Common myeloid progenitor, CD34-positive (primary cell): Measurements from ENCODE around the gene TRPM3.

ENCODE experiments used
- CTCF ChIA-PET: fragments of 350-600 bp; sonication (Branson Sonifier 250); formaldehyde crosslinking; loops from one replicate; lab custom pipeline; 2021; ENCODE audit warnings: antibody characterized with exemption; lab: Charles Lee
- POLR2A ChIA-PET: fragments of 350-600 bp; sonication (Branson Sonifier 250); formaldehyde crosslinking; loops from one replicate; lab custom pipeline; 2021; ENCODE audit warnings: antibody characterized with exemption; lab: Charles Lee
- DNase-seq, 3 donors: peaks; one replicate each; pipeline versions ENCODE4 v3.0.0 to v3.0.0-alpha.2; 2013
- H3K27ac ChIP-seq, 2 experiments: 1 replicate in 1 of 2; 2 replicates in 1 of 2; pipeline ENCODE4 v1.7.0; 2013; ENCODE audit warnings: inconsistent platforms in 2 of 2, low read length in 2 of 2, mild to moderate bottlenecking in 2 of 2, low read depth in 1 of 2, moderate library complexity in 1 of 2; ENCODE audit not compliant: severe bottlenecking in 2 of 2, insufficient read depth in 1 of 2, poor library complexity in 1 of 2
- H3K27me3 ChIP-seq, 5 experiments: replicated peaks in 2 of 5; 1 replicate in 3 of 5; 2 replicates in 2 of 5; pipeline versions ENCODE4 v1.6.1 to v1.7.0; 2013; ENCODE audit warnings: low read length in 4 of 5, mild to moderate bottlenecking in 2 of 5, moderate library complexity in 2 of 5, inconsistent platforms in 1 of 5; ENCODE audit not compliant: insufficient read depth in 5 of 5, control insufficient read depth in 4 of 5
- H3K36me3 ChIP-seq, 4 experiments: 1 replicate in 2 of 4; 2 replicates in 2 of 4; pipeline versions ENCODE4 v1.6.1 to v1.7.0; 2013; ENCODE audit warnings: low read length in 3 of 4, control low read depth in 1 of 4, mild to moderate bottlenecking in 1 of 4; ENCODE audit not compliant: control insufficient read depth in 4 of 4, insufficient read depth in 4 of 4
- H3K4me1 ChIP-seq, 4 experiments: 1 replicate in 3 of 4; 2 replicates in 1 of 4; pipeline versions ENCODE4 v1.6.1 to v1.7.1; 2013; ENCODE audit warnings: low read length in 3 of 4, mild to moderate bottlenecking in 3 of 4, control low read depth in 1 of 4, inconsistent platforms in 1 of 4, moderate library complexity in 1 of 4; ENCODE audit not compliant: control insufficient read depth in 4 of 4, insufficient read depth in 4 of 4; ENCODE audit errors: control extremely low read depth in 1 of 4
- H3K4me3 ChIP-seq, 7 experiments: 1 replicate in 4 of 7; 2 replicates in 3 of 7; pipeline versions ENCODE4 v1.5.1 to v1.7.0; 2013; ENCODE audit warnings: mild to moderate bottlenecking in 7 of 7, low read length in 6 of 7, moderate library complexity in 6 of 7, inconsistent platforms in 2 of 7, low read depth in 2 of 7, control low read depth in 1 of 7; ENCODE audit not compliant: insufficient read depth in 4 of 7, control insufficient read depth in 1 of 7; ENCODE audit errors: extremely low read depth in 1 of 7
- H3K9me3 ChIP-seq, 5 experiments: 1 replicate in 4 of 5; 2 replicates in 1 of 5; pipeline versions ENCODE4 v1.6.1 to v1.7.1; 2013; ENCODE audit warnings: low read length in 4 of 5, mild to moderate bottlenecking in 2 of 5, inconsistent platforms in 1 of 5, low read depth in 1 of 5, moderate library complexity in 1 of 5; ENCODE audit not compliant: control insufficient read depth in 4 of 5, insufficient read depth in 2 of 5; ENCODE audit errors: control extremely low read depth in 1 of 5
- WGBS: methylation state at CpG from one replicate; pipeline ENCODE4 v1.1.5; 2013; ENCODE audit not compliant: insufficient coverage; 5-methylcytosine and 5-hydroxymethylcytosine counted together

TRPM3 gene

DNA sequence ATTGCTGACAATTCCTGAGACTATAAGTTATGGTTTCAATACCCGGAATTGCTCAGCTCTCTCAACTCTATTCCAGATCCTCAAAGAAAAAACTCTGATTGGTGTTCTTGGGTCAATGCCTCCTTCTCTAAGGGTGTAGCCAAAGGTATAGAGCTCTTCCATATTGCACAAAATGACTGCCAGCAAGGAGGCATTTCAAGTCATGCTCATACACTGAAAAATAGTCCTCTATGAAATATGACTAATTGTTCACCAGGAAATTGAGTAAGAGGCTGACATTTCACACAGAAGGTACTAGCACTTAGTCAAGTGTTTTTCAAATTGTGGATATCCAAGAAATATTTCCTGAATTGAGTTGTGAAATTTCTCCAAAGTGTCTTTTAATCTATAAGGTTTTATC lies 595.9 kb downstream of the TRPM3 start:
- POLR2A ChIA-PET: no interaction called here
- H3K27me3 ChIP-seq: no peaks in the 10 kb centered on the region
- no peak overlapping the region for H3K4me3 ChIP-seq
- H3K4me1 ChIP-seq: no peaks in the 10 kb centered on the region
- peaks cover 0 to 5% (median 1%) of the 10 kb centered on the region in 5 experiments for H3K9me3 ChIP-seq
- H3K27ac ChIP-seq: no peak overlapping the region
- WGBS: no CpG with 5 or more reads among the region's 1 CpG
- H3K36me3 ChIP-seq: no peaks in the 10 kb centered on the region
- peak in 2 of 3 donors; percentile 7 to 8 for DNase-seq
- CTCF ChIA-PET: no interaction called here

DNA sequence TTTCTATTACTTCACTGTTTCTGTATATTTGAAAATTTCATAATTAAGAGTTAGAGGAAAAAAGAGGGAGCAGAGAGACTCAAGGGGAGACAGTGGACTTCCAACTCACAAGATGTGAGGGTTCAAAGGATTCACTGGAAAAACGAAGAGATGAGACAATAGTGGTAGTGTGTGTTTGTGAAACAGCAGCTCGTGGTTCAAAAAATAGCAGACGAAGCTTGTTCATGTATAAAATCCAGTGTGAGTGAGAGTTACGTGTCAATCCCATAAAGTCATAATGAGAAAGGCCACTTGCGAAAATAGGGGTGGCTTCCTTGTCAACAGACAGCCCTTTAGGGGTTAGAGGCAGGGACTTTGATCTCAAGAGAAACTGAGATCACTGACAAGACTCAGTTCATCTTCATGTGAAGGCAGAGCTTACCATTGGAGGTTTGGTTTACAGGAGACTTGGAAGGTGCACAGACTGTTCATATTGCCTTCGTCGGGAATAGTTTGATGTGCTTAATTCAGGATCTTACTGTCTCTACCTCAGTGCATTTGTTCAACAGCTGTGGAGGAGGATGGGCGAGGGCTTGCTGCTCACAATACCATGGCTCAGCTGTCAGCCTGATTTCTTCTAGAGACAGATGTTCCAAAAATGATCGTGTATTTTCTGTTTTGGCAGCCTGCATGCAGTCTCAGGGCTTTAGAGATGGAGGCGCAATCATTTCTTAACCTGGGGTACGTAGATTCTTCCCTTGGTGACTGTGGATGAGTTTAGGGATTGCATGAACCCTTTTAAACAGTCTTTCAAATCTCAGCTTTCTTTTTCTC lies 601.3 kb downstream of the TRPM3 start:
- H3K36me3 ChIP-seq: no peaks in the 10 kb centered on the region
- CTCF ChIA-PET: interaction anchor here (0.6 to 1.6 kb wide), 2 partner anchors 9 to 181 kb away, joined by 3 to 4 read pairs; no protein-coding TSS in a partner anchor
- H3K4me1 ChIP-seq: no peaks in the 10 kb centered on the region
- H3K27ac ChIP-seq: no peak overlapping the region
- no peaks in the 10 kb centered on the region for H3K27me3 ChIP-seq
- POLR2A ChIA-PET: no interaction called here
- H3K4me3 ChIP-seq: no peak overlapping the region
- peaks cover 0 to 5% (median 1%) of the 10 kb centered on the region in 5 experiments for H3K9me3 ChIP-seq
- no peak for DNase-seq
- 92% methylated on average over 10 of the region's 11 CpGs for WGBS

DNA sequence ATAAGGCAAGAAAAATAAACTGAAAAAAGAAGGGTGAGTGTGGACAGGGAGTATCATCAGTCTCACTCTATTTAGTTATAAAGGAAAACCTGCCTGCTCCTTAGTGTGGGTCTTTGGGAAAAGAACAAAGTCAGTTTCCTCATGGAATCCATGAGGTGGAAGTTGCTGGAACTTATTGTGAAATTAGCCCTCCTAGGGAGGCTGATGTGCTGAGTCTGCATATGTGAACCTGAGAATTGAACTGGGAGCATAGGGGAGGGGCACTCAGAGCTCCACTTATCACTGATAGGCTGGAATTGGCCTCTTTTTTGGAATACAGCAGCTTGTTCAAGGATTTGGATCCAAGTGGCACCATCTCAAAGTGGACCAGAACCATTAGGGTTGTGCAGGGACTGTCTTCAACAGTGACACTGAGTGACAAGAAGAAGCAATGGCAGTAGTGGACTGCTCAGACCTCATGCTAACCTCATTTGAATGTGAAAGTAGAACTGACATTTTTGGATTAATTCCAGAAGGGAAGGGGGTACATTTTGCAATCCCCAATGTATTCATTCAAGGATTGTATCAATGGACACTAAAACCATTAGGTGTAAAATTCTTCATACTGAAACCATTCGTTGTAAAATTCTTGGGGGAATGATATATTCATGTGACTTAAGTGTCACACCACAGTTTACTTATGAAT lies 603.4 kb downstream of the TRPM3 start:
- WGBS: no CpG with 5 or more reads among the region's 1 CpG
- Histone ChIP-seq H3K4me3 (no peak overlapping the region), H3K9me3 (no peaks in the 10 kb centered on the region), H3K27ac (no peak overlapping the region), H3K27me3 (no peaks in the 10 kb centered on the region), H3K4me1 (no peaks in the 10 kb centered on the region), H3K36me3 (no peaks in the 10 kb centered on the region)
- CTCF ChIA-PET: no interaction called here
- POLR2A ChIA-PET: no interaction called here
- DNase-seq: peak in 2 of 3 donors; percentile 14 to 15

DNA sequence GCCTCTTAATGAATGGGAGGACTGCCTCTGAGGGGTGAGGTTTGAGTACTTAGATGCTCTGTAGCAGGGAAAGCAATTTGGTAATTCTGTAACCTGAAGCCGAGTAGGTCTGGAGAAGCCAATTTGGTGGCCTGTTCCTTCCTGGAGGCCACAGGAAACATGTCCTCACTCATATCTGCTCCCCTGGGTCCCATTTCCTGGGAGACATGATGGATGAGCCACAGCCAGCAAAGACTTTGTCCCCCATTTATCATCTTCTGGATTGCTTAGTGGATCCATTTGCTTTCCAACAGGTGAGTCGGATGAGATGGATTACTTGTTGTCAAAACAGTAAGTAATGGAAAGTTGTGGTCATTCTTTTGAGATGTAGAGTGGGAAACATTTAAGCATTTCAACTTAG lies 607.1 kb downstream of the TRPM3 start:
- Histone ChIP-seq H3K4me3 (no peak overlapping the region), H3K27me3 (no peaks in the 10 kb centered on the region), H3K36me3 (no peaks in the 10 kb centered on the region), H3K4me1 (no peaks in the 10 kb centered on the region), H3K9me3 (no peaks in the 10 kb centered on the region), H3K27ac (no peak overlapping the region)
- DNase-seq: no peak
- ChIA-PET POLR2A (no interaction called here), CTCF (interaction anchor here (1.4 kb wide), 1 partner anchor 9 kb away, joined by 4 read pairs; no protein-coding TSS in a partner anchor)
- 88% methylated on average over 1 of the region's 2 CpGs for WGBS

DNA sequence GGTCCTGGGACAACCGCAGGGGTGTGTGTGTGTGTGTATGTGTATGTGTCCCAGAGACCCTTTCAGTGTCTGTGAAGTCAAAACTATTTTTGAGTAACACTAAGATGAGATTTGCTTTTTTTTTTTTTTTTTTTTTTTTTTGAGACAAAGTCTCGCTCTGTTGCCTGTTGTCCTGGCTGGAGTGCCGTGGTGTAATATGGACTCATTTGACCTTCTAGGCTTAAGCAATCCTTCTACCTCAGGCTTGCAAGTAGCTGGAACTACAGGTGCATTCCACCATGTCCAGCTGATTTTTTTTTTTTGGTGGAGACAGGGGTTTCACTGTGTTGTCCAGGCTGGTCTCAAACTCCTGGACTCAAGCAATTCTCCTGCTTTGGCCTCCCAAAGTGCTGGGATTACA lies 609.6 kb downstream of the TRPM3 start:
- Histone ChIP-seq H3K27ac (no peak overlapping the region), H3K4me3 (no peak overlapping the region), H3K36me3 (no peaks in the 10 kb centered on the region), H3K27me3 (no peaks in the 10 kb centered on the region), H3K9me3 (no peaks in the 10 kb centered on the region), H3K4me1 (no peaks in the 10 kb centered on the region)
- whole genome bisulfite sequencing: no CpG with 5 or more reads among the region's 3 CpGs
- ChIA-PET CTCF (interaction anchor here (1.2 to 2.1 kb wide), 6 partner anchors 9 to 171 kb away, joined by 3 to 5 read pairs (median 4); no protein-coding TSS in a partner anchor), POLR2A (no interaction called here)
- no peak for DNase-seq

DNA sequence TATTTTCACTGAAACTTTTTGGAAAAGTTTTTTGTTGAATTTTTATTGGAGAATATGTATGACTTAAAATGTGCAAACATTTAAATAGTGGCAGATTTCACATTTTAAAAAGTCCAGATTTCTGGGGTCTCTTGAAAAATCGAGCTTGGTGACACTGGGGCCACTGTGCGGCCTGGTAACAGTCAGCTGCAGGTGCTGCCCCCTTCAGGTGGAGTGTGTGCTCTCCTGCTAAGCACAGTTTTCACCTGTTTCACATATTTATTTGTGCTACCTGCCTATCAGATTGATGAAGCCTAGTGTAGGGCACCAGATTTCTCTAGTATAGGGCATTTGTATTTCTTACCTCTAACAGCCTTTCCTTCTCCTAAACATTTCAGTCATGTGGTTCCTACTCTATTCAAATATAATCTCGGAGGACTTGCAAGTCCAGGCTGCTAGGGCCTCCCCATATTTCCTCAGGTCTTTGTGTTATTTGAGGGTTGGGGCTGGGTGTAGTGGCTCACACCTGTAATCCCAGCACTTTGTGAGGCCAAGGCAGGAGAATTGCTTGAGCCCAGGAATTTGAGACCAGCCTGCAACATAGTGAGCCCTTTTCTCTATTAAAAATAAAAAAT lies 611.2 kb downstream of the TRPM3 start:
- Histone ChIP-seq H3K27ac (no peak overlapping the region), H3K4me1 (peaks cover 0 to 7% (median 3%) of the 10 kb centered on the region in 4 experiments), H3K9me3 (no peaks in the 10 kb centered on the region), H3K36me3 (no peaks in the 10 kb centered on the region), H3K4me3 (no peak overlapping the region), H3K27me3 (no peaks in the 10 kb centered on the region)
- CTCF ChIA-PET: interaction anchor here (0.8 to 1.2 kb wide), 2 partner anchors 11 to 15 kb away, joined by 3 to 4 read pairs; no protein-coding TSS in a partner anchor
- POLR2A ChIA-PET: no interaction called here
- peak; percentile 42 to 50 (median 50) for DNase-seq
- 89% methylated on average over 2 of the region's 3 CpGs for WGBS
